Keratinocyte (primary cell): ENCODE measurements around the gene LINC01488. TPM values are rescaled to one million over a fixed set of nuclear protein-coding genes. Genes with fewer than 3 reads are reported as not detected.

Source experiments
- DNase-seq: peaks from one replicate; pipeline ENCODE4 v3.0.0-alpha.2; 2011; ENCODE audit warnings: low read depth, missing footprints, low spot score
- FAIRE-seq: peaks from 2 replicates; lab custom pipeline; 2011; peaks lifted over from hg19 to GRCh38; lab: Jason Lieb, UNC
- H2AFZ ChIP-seq: 2 replicates; pipeline ENCODE4 v1.6.0; 2012; ENCODE audit warnings: low read length, control low read depth, inconsistent platforms; ENCODE audit not compliant: control insufficient read depth
- H3K27ac ChIP-seq: 2 replicates; pipeline ENCODE4 v1.5.1; 2011; ENCODE audit warnings: low read length; ENCODE audit not compliant: control insufficient read depth, insufficient read depth
- H3K27me3 ChIP-seq: 3 replicates; pipeline ENCODE4 v1.6.0; 2011; ENCODE audit warnings: low read length; ENCODE audit not compliant: control insufficient read depth, insufficient read depth; ENCODE audit errors: extremely low read depth
- H3K36me3 ChIP-seq, 2 experiments: 2 replicates in 1 of 2; 3 replicates in 1 of 2; pipeline ENCODE4 v1.5.1; 2011; ENCODE audit warnings: low read length in 2 of 2, mild to moderate bottlenecking in 1 of 2; ENCODE audit not compliant: control insufficient read depth in 2 of 2, insufficient read depth in 2 of 2; ENCODE audit errors: extremely low read depth in 1 of 2
- H3K4me1 ChIP-seq: 3 replicates; pipeline ENCODE4 v1.5.1; 2011; ENCODE audit warnings: low read length; ENCODE audit not compliant: control insufficient read depth, insufficient read depth; ENCODE audit errors: extremely low read depth
- H3K4me2 ChIP-seq: 3 replicates; pipeline ENCODE4 v1.6.0; 2011; ENCODE audit warnings: low read depth, low read length; ENCODE audit not compliant: control insufficient read depth, insufficient read depth; ENCODE audit errors: extremely low read depth
- H3K4me3 ChIP-seq, 3 experiments: fragments of 200-600 bp in 1 of 3; sonication (generic) in 1 of 3; 2 replicates in 2 of 3; 3 replicates in 1 of 3; pipeline ENCODE4 v1.5.1; 2011 to 2016; ENCODE audit warnings: low read length in 3 of 3, mild to moderate bottlenecking in 3 of 3, control low read depth in 2 of 3, inconsistent platforms in 1 of 3, low read depth in 1 of 3, mixed read lengths in 1 of 3, mixed run types in 1 of 3, moderate library complexity in 1 of 3; ENCODE audit not compliant: control insufficient read depth in 2 of 3, insufficient read depth in 2 of 3; ENCODE audit errors: extremely low read depth in 1 of 3
- H3K79me2 ChIP-seq: 2 replicates; pipeline ENCODE4 v1.6.0; 2012; ENCODE audit warnings: low read length; ENCODE audit not compliant: control insufficient read depth, insufficient read depth
- H3K9ac ChIP-seq: 3 replicates; pipeline ENCODE4 v1.6.0; 2011; ENCODE audit warnings: low read length; ENCODE audit not compliant: control insufficient read depth, insufficient read depth; ENCODE audit errors: extremely low read depth
- H3K9me1 ChIP-seq: 3 replicates; pipeline ENCODE4 v1.6.0; 2011; ENCODE audit warnings: low read length; ENCODE audit not compliant: control insufficient read depth, insufficient read depth; ENCODE audit errors: extremely low read depth
- H3K9me3 ChIP-seq: 2 replicates; pipeline ENCODE4 v1.5.1; 2012; ENCODE audit warnings: low read depth, low read length; ENCODE audit not compliant: control insufficient read depth
- H4K20me1 ChIP-seq: 3 replicates; pipeline ENCODE4 v1.6.0; 2011; ENCODE audit warnings: low read length; ENCODE audit not compliant: control insufficient read depth, insufficient read depth; ENCODE audit errors: extremely low read depth
- EZH2 ChIP-seq: IDR thresholded peaks from one replicate; pipeline ENCODE4 v1.6.1; 2012; ENCODE audit warnings: inconsistent platforms, mild to moderate bottlenecking, low read length, moderate library complexity
- dilution Hi-C: fragments of 300-500 bp; cut with MboI; formaldehyde crosslinking; loops from one replicate; pipeline ENCODE4 v1.7.0; 2020; ENCODE audit warnings: low sequenced_read_pairs; ENCODE audit not compliant: extremely low pct_ligation_motif_present
- polyA plus RNA-seq, 5 experiments: library from polyadenylated mRNA; depleted of rRNA in 3 of 5; stranded (reverse) in 3 of 5; stranded (forward) in 1 of 5; unstranded in 1 of 5; fragments of >200 nt; gene quantifications; 1 replicate in 1 of 5; 2 replicates in 3 of 5; 3 replicates in 1 of 5; pipeline versions ENCODE4 v1.2.1 to v1.2.3, GENCODE V29; 2011 to 2012; ENCODE audit warnings: missing spikeins in 2 of 5, low read depth in 1 of 5, low replicate concordance in 1 of 5
- TF ChIP-seq, protein P1 (sequence below), 3 experiments: IDR thresholded peaks in 1 of 3; conservative IDR thresholded peaks in 1 of 3; optimal IDR thresholded peaks in 1 of 3; 2 replicates in 2 of 3; 3 replicates in 1 of 3; pipeline versions ENCODE3 to v1.5.1; 2011; ENCODE audit warnings: low read length in 3 of 3, mild to moderate bottlenecking in 3 of 3, moderate library complexity in 2 of 3, control low read depth in 1 of 3, inconsistent platforms in 1 of 3; ENCODE audit not compliant: insufficient read depth in 2 of 3; ENCODE audit errors: extremely low read depth in 1 of 3

LINC01488 gene
- polyA plus RNA-seq, 1 donor (not counting 4 experiments of a cell fraction or from before 2014, with no cell fraction given) = not detected

GRCh38 chr11:69446108-69446507, 35.4 kb upstream of the LINC01488 start:
- DNase-seq (no peak), FAIRE-seq (no peak)
- H3K4me2 ChIP-seq = no peak overlapping the region

GRCh38 chr11:69447786-69448185, 33.7 kb upstream of the LINC01488 start:
- no peak for DNase-seq
- FAIRE-seq = no peak
- Histone ChIP-seq H3K9ac (no peak overlapping the region), H3K9me3 (no peaks in the 10 kb centered on the region), H3K9me1 (no peaks in the 10 kb centered on the region), H4K20me1 (no peaks in the 10 kb centered on the region), H3K27ac (no peak overlapping the region), H3K4me1 (peaks cover 13% of the 10 kb centered on the region), H3K4me3 (no peak overlapping the region), H3K27me3 (no peaks in the 10 kb centered on the region), H3K4me2 (no peak overlapping the region), H3K36me3 (no peaks in the 10 kb centered on the region), H2AFZ (no peak overlapping the region), H3K79me2 (no peaks in the 10 kb centered on the region)
- TF ChIP-seq EZH2 = no peak
- TF ChIP-seq, protein P1, sequence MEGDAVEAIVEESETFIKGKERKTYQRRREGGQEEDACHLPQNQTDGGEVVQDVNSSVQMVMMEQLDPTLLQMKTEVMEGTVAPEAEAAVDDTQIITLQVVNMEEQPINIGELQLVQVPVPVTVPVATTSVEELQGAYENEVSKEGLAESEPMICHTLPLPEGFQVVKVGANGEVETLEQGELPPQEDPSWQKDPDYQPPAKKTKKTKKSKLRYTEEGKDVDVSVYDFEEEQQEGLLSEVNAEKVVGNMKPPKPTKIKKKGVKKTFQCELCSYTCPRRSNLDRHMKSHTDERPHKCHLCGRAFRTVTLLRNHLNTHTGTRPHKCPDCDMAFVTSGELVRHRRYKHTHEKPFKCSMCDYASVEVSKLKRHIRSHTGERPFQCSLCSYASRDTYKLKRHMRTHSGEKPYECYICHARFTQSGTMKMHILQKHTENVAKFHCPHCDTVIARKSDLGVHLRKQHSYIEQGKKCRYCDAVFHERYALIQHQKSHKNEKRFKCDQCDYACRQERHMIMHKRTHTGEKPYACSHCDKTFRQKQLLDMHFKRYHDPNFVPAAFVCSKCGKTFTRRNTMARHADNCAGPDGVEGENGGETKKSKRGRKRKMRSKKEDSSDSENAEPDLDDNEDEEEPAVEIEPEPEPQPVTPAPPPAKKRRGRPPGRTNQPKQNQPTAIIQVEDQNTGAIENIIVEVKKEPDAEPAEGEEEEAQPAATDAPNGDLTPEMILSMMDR (optimal IDR thresholded peaks at IDR 0.05 in 1 of 3, IDR thresholded peaks at IDR 0.05 in 1 of 3, conservative IDR thresholded peaks at IDR 0.05 in 1 of 3; ENCODE audit: extremely low read depth in 1 of 3, insufficient read depth in 2 of 3, low read length in 3 of 3) = no peak
- dilution Hi-C loops = no loop called here

More at GRCh38 chr11:69446108-69446507, 35.4 kb upstream of the LINC01488 start:
- Histone ChIP-seq H3K36me3 (no peaks in the 10 kb centered on the region), H3K4me3 (no peak overlapping the region), H3K9ac (no peak overlapping the region), H3K9me3 (no peaks in the 10 kb centered on the region), H2AFZ (no peak overlapping the region), H3K9me1 (no peaks in the 10 kb centered on the region), H3K79me2 (no peaks in the 10 kb centered on the region), H4K20me1 (no peaks in the 10 kb centered on the region), H3K27ac (no peak overlapping the region), H3K27me3 (no peaks in the 10 kb centered on the region), H3K4me1 (peaks cover 21% of the 10 kb centered on the region)
- dilution Hi-C loops = no loop called here
- TF ChIP-seq, protein P1 (optimal IDR thresholded peaks at IDR 0.05 in 1 of 3, IDR thresholded peaks at IDR 0.05 in 1 of 3, conservative IDR thresholded peaks at IDR 0.05 in 1 of 3; ENCODE audit: extremely low read depth in 1 of 3, insufficient read depth in 2 of 3, low read length in 3 of 3) = no peak
- no peak for TF ChIP-seq EZH2
